NCI-H1930 (cell line): ENCODE data around the gene COQ5.
"Not testable (repeated sequence)": the region's sequence is repeated elsewhere in the genome, so short reads cannot be mapped to it uniquely, and the experiment has no call there.

ENCODE experiments used
- DNase-seq, 2 experiments: peaks; one replicate each; lab custom pipeline; 2025; lab: John Stamatoyannopoulos, UW

The COQ5 gene

GRCh38 chr12:120529641-120530417, 871 bp upstream of the COQ5 start:
- no peak for DNase-seq

DNA sequence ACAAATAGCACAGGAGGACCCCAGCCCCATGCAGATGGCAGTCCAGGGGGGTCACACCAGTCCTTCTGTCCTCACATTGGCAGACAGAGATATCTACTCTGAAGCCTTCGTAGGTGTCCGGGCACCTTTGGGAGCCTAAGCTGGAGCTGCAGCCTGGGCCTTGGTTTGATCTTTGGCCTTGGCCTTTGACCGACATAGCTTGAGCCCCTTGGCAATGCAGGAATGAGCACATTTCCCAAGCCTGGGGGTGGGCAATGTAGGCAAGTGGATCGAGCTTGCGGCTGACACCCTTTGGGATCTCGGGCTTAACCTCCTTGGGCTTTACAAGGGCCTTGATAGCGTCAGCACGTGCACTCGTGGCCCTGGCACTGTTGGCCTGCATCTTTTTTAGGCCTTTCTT, 6.4 kb downstream of the COQ5 start:
- no peak for DNase-seq

GRCh38 chr12:120519324-120519723, 9.6 kb downstream of the COQ5 start:
- not testable (repeated sequence) for DNase-seq

DNA sequence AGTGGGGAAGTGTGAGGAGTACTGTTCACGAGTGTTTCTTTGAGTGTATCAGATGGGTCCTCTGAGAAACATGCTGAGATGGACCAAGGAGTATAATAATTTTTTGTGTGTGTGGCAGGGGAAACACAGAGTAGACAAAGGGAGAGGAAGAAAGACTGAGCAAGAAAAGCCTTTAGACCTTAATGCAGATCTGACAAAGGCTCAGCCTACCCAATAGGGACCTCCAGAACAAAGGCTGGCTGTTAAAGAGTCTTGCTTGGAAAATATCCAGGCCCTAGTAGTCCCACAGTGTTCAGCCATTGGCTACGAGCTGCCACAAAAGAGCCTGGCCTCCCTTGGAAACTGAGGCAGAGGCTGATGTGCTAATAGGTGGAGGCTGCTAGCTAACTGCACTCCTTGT, 13.5 kb downstream of the COQ5 start:
- DNase-seq = no peak

GRCh38 chr12:120514002-120514401, 15.0 kb downstream of the COQ5 start:
- DNase-seq = no peak

- DNase-seq = no peak
Observed at GRCh38 chr12:120508537-120508936, 20.4 kb downstream of the COQ5 start.

DNA sequence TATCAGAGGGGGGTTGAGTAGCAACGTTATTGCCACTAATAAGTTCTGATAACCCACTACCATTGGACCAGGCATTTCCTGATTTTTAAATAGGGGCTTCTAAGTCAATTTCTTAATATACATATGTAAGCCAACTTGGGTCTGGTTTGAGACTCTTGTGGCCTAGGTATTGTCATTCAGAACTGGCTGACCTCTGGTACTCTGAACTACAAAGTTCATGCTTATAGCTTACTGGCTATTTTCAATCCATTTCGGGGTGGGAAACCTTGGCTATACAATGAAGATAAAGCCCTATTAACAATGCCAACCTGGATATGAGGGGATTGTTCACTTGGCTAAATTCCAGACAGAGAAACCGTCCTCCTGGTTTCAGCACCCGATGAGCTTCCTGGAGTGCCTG, 24.4 kb downstream of the COQ5 start:
- no peak for DNase-seq

GRCh38 chr12:120500581-120500980, 28.4 kb downstream of the COQ5 start:
- no peak for DNase-seq

DNA sequence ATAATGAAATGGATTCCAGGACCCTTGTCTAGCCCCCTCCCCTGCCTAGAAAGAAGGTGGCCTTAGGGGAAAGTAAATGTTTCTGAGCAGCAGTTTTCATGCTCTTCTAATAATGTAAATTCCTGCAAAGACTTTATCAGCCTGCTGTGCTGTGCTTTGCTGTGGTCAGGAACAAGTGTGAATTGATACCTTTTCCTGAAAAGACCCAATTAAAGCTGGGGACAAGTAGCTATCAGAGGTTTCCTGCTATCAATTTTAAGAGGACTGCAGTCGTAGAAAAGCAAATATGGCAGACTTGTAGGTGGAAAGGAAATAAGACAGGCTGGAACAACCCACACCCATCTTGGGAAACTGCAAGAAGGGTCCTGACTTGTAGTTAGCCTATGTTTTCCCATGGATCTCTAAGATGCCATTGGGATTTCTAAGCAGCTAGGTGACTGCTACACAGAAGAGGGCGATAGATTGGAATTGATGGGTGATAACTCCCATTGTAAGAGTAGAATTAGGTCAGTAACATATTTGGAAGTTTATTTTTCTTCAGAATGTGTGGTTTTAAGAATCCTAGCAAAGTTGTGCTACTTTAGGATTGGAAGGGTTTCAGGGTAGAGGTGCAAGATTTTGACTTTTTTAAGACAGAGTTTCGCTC, 30.0 kb downstream of the COQ5 start:
- no peak for DNase-seq

- no peak for DNase-seq
Observed at GRCh38 chr12:120497524-120498150, 31.3 kb downstream of the COQ5 start.

DNA sequence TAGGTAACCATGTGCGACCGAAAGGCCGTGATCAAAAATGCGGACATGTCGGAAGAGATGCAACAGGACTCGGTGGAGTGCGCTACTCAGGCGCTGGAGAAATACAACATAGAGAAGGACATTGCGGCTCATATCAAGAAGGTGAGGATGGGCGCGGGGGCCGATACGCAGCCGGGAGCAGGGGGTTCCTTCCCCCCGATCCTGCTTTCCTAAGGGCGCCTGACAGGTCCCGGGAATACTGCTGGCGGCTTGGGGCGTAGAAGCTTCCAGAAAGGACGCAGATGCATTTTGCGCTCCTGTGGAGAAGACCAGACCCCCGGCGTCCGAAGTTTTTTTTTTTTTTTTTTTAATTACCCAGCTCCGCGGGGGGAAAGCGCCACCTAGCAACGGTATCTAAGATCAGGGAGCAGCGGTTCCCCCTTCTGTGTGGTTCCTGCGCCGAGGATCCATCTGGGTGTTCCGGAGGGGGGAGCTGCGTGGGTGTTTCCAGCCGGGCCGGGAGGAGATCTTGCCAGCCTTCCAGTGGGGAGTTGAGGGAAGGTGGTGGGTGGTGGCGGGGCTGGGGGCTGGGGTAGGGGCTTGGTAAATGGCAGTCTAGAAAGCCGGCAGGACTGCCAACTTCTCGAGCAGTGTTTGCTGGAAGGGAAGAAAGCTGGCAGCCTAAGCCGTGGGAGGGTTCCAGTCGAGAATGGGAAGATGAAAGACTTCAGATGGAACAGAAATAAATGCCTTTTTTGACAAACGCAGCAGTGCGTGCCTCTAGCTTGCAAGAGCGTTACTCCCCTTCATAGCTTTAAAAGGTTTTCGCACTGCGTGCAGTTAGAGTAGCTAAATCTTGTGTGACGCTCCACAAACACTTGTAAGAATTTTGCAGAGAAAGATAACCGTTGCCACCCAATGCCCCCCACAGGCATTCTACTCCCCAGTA, 32.3 kb downstream of the COQ5 start:
- no peak for DNase-seq

- peak; percentile 93 to 97 for DNase-seq
Observed at GRCh38 chr12:120495731-120496412, 33.1 kb downstream of the COQ5 start, which contains the start of gene DYNLL1. TSS of gene DYNLL1 (plus strand) at chr12:120496113. CDS start at chr12:120496422, 309 bp downstream.

DNA sequence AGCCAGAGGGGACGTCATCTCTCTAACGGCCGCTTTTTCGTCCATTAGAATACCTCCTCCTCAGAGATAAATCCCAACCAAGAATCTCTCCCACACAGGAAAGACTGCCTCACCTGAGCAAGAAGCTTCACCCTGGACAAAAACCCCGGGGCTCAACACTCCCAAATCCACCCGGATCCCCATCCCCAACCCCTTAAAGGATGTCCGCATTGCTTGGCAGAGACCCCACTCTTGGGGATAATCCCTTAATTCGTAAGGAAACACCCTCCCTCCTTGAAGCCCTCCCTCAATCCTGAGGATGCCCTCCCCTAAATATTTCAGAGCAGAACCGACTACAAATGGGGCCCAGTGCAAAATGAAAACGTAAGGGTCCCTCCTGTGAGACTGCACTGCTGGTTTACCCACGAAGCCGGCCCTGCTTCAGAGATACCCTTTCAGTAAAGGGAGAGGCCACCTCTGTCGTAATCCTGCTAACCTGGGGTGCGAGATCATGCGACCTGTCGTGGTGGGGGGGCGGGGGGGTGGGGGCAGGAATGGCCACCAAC, 33.7 kb downstream of the COQ5 start:
- DNase-seq = no peak

DNA sequence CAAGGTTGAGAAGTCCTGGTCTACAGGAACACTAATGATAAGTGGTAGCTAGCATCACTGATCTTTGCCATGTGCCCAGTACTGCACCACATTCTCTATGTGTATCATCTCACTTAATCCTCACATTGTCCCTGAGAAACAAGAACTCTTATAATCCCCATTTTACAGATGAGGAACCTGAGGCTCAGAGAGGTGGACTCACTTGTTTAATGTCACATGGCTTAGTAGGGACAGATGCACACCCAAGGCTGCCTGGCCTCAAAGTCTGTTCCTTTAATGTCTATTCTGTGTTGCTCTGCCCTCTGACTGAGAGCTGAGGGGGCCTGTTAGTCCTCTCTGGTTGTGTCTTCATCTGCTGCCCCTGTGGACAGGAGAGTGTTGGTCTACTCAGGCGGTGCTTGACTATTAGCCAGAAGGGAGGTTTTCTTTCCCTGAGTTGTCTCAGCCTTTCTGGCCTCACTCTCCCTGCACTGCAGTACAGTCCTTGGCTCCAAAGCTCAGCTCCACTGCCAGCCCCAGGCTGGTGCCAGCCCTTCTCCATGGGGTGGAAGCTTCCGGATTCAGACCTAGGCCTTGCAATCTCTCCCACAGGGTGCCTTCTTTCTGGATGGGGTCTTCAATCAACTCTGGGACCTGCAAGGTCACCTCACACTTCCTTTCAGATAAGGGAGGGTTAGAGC, 38.0 kb downstream of the COQ5 start:
- DNase-seq = no peak

DNA sequence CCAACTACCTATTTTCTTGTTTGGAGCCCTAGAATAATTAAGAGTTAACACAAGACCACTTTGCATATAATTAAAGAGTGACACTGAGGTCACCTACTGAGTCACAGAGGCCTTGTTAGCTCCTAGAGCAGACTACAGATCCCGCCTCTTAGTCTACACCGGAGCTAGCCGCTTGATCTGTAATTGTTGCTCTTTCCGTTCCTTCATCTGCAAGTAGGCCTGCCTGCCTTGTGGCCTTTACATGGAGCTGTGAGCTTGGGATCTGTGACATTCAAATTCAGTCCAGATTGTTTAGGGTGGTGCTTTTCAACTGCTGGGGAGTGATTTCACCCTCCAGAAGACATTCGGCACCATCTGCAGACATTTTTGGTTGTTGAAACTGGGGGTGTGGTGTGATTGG, 38.6 kb downstream of the COQ5 start:
- no peak for DNase-seq

- no peak for DNase-seq
Observed at GRCh38 chr12:120489018-120489417, 39.9 kb downstream of the COQ5 start.

GRCh38 chr12:120488057-120488640, 40.8 kb downstream of the COQ5 start:
- no peak for DNase-seq

- not testable (repeated sequence) for DNase-seq
Observed at GRCh38 chr12:120487552-120487951, 41.4 kb downstream of the COQ5 start.

DNA sequence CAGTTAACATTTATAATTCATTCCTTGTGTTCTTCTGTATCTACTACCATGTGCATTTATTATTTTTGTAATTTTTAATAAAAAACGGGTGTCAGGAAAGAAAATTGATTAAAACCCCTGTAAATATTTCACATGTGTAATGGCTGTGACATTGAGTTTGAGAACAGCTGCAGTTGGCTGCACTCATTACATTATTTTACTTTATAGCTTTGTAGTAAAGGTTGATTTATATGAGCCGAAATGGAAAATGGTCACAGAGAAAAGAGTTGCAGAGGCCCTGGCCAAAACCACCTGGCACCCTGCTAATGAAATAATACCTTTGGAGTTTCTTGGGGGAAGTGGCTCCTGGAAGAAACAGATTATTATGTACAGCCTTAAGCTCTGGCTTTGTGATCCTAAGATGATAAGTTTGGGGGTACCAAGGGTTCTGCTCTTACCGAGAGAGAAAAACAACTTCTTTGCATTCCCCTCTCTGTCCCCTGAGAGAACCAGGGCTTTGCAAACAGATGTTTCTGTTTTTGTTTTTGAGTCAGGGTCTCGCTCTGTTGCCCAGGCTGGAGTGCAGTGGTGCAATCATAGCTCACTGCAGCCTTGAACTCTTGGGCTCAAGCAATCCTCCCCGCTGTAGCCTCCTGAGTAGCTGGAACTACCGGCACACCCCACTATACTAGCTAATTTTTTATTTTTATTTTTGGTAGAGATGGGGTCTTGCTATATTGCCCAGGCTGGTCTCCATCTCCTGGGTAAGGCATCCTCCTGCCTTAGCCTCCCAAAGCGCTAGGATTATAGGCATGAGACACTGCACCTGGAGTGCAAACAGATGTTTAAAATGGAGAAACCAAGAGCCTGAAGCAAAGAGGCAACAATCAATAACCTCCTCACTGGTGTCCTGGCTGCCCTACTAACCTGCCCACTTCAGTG, 42.7 kb downstream of the COQ5 start:
- no peak for DNase-seq
